Measurements from ENCODE around the gene SUSD2. TPM values are rescaled to one million over a fixed set of nuclear protein-coding genes. Genes with fewer than 3 reads are reported as not detected.

Gene SUSD2
- total RNA-seq, 1 donor from 2014 or later = 0.23 TPM

DNA sequence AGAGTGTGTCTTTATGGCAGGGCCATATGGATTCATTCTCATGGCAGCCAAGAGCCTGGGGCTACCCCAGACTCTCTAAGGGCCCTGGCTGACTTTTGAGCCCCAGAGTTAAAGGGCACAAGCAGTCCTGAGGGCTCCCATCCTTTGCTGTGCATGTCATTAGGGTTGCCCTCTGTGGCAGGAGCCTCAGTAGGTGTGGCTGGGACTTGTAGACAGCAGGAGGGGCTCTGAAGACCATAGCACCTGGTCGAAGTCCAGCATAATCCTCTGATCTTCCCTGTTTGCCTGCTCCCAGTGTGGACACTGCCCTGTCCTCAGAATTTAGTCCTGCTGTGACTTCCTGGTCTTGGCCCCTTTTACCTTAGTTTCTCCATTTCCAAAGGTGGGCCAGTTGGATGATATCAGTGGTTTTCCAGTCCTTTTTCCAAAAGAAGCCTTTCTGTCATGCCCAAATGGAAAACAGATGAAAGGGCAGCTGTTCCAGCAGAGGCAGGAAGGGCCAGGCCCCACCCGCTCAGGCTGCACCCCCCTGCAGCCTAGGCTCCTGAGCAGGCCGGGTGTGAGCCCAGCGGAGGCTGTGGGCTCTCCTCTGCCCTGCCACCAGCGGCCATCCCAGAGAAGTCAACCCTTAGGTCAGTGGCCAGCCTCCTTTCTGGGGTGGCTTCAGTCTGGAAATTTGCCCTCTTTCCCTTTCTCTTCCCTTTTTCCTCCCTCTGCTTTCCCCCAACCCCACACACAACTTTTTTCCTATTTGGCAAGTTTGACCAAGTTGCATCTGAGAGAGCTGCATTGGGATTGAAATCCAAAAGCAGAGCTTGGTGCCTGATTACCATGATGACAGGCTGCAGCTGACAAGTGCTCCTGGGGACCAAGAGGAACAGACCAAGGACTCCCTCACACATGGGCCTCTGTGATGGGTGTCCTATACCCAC, 32.8 kb upstream of the SUSD2 start:
- no peak for DNase-seq (ENCODE audit: extremely low read depth, low read depth, low spot score)

DNA sequence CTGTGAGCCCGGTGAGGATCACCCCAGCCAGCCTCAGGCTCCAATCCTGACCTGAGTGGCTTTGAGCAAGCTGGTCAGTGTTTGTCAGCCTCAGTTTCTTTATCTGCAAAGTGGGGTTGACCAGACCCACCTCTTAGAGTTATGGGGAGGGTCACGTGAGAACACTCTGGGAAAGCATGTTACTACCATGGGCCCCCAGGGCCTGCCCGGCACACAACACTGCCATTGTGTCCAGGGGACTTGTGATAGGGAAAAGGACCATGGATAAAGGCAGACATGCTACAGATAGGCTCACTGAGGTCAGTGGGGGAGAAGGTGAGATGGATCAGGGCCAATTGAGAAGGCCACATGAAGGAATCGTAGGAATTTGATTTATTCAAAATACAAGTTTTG, 32.1 kb upstream of the SUSD2 start:
- no peak for DNase-seq (ENCODE audit: extremely low read depth, low read depth, low spot score)

DNA sequence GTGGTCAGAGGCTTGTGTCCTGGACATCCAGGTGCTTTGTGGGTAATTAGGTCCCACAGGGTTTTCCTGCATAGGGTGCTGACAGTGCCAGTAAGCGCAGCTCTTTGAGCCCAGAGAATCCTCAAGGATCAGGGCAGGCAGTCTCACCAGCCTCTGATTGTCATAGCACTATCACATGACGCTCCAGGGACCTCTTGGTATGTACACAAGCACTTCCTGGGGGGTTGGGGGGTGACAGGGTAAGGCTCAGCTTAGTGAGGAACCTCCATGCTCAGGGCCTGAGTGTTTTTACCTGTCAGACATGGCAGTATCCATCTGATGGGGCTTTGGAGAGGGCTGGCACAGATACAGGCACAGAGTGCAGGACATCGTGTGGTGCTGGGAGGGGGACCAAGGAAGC, 27.9 kb upstream of the SUSD2 start:
- DNase-seq (ENCODE audit: extremely low read depth, low read depth, low spot score) = no peak

DNA sequence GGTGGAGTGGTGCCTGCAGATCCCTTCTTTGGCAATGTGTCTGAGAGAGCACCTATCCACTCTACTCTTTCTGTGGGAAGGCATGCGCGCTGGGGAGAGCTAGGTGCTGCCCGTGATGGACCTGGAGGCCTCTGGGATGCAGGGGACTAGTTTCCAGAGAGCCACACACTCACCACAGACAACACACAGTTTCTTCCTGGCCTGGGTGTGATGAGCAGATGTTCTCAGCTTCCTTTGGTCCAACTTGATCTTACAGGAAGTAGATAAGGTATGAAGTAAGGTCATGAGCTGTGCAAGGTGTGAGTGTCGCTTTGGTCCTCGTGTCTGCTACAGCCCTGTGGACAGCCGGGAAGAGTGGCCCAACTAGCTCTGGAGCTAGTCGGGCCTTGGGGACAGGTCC, 27.3 kb upstream of the SUSD2 start:
- DNase-seq (ENCODE audit: extremely low read depth, low read depth, low spot score) = no peak

DNA sequence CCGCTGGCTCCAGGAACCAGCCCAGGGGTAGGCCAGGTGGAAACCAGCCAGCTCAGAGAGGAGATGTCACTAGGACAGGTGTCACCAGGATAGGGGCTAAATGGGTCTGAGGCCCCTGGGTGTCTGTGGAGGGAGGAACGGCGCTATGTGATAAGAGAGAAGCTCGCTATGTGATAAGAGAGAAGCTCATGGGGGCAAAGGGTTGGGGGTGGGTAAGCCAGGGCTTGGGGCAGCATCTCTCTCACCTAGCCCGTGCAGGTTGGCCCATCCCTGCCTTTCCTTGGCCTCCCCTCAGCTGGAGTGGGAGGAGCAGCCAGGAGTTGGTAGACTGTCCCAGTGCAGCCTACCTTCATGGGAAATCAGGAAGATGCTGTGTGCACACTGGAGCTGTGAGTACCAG, 26.5 kb upstream of the SUSD2 start:
- no peak for DNase-seq (ENCODE audit: extremely low read depth, low read depth, low spot score)

DNA sequence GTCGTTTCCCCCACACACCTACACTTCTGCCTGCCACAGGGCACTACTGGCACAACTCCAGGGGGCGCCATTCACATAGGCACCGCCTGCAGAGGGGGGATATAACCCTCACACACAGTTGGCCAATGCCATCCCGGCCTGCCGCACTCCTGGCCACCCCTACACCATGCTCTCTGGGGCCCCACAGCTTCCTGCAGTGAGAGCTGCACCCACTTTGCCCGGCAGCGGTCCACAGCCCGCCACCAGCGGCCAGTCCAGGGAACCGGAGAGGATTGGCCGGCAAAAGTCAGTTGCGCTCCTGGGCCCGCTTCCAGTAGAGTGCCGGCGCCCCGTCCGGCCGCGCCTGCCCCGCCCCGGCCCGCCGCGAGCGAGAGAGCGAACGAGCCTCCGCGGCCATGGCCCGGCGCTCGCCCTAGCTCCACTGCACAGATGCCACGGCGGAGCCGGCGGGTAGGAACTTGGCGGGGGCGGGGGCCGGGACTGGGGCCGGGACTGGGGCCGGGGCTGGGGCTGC, 25.6 kb upstream of the SUSD2 start:
- no peak for DNase-seq (ENCODE audit: extremely low read depth, low read depth, low spot score)

DNA sequence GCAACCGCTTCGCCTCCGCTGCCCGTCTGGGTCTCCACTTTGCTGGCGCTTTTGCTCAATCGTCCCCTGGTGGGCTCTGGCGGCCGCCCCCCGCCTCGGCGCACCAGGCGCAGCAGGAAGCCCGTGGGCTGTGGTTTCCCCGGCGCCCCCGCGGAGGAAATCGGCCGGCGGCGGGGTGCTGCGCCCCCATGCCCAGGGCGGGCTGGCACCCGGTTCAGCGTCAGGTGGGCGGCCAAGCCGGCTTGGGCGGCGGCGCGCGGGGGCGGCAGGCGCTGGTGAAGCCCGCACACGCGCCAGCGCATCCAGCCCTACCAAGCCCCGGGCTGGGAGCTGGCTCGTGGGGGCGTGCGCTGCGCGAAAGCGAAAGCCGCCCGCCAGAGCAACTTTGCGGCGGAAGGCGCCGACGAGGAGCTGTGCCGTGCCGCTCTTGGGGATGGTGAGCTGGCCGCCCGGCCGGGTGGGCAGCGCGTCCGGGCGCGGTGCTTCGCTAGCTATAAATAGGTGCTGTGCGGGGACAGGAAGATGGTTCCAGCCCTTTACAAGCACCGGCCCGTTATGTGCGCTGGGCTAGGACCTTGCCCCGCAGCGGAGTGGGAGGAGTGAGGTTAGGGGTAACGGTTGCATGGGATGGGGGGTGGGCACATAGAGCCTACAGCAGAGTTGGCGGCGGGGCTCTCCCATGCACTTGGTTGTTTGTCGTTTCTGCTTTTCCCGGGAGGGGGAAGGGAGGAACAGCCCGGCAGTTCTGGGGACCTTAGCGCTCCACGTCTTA, 25.0 kb upstream of the SUSD2 start:
- DNase-seq (ENCODE audit: extremely low read depth, low read depth, low spot score) = no peak

DNA sequence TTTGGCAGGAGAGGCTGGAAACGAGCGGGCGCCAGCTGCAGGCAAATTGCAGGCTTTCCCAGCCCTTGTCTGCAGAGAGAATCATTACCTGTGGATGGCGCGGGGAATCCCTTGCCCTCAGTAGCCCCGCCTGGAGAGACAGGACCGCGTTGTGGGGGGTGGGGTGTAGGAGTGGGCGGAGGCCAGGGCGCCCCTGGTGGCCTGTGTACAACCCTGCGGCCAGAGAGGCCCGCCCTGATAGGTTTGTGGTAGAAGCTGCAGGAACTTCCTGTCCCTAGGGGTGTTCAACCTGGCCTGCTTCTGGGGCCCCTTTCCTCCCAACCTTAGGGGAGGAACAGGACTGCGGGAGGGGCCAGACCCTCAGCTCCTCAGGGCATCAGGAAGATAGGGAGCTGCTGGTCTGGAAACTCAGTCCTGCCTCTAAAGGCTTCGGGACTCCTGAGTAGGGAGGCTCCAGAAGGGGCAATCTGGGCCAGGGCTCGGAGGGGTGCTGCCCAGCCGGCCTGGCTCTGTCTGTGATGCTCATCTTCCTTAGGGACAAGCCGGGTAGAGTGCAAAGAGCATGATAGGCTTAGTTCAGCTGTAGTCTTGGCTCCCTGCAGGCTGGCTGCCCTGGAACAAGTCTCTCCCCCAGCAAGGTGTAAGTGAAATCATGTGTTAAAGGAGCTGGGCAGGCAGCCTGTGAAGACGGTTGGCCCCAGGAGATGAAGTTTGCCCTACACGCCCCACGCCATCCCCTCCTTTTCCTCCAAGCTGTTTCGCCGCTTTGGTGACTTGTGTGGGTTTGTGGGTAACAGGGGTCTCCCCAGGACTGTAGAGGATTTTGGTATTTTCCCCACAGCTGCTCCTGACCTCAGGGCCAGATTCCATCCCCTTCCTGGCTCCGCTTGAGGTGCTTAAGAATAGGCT, 24.1 kb upstream of the SUSD2 start:
- no peak for DNase-seq (ENCODE audit: extremely low read depth, low read depth, low spot score)

DNA sequence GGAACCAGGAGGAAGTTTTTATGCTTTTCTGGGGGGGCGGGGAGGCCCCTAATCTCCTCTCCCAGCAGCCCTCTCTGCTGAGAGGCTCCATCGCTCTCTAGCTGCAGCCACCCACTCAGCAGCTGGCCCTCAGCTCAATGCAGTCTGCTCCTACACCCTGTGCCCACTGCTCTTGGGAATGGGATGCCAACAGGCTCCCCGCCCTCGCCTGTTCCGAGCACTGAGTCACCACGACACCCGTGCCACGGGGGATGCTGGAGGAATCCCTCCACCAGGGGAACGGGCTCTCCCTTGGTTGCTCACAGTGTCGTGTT, 23.5 kb upstream of the SUSD2 start:
- DNase-seq (ENCODE audit: extremely low read depth, low read depth, low spot score) = no peak

DNA sequence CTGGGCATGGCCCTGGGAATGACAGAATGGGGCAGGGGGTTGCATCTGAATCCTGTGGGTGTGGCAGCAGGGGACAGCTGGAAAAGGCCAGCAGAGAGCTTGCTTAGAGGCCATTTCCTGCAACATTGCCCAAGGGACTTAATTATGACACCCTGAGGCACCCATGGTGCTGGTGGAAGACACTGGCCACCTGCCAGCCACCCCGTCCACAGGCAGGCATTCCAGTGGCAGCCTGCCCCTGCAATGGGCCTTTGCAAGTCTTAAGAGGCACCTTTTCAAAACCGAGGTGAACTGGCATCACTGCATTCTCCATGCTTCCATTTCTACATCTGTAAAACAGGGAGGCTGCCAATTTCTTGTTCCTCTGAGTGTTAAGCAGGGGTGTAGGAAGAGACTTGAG, 21.6 kb upstream of the SUSD2 start:
- DNase-seq (ENCODE audit: extremely low read depth, low read depth, low spot score) = no peak

DNA sequence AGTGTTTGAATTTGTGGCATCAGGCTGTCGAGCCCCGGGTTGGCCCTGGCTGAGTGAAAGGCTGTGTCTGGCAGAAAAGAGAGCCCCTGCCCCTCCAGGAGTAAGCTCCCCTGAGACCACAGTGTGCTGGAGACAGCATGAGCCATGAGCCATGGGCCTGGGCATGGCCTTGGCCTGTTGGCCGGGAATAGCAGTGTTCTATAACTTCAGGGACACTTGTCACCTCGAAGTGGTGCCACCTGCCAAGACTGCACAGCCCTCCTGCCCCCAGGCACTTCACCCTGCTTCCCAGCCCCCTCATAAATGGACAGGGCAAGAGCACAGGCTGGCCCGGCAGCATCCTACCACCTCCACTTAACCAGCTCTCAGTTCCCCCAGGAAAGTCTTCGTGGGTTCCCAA, 20.7 kb upstream of the SUSD2 start:
- DNase-seq (ENCODE audit: extremely low read depth, low read depth, low spot score) = no peak

DNA sequence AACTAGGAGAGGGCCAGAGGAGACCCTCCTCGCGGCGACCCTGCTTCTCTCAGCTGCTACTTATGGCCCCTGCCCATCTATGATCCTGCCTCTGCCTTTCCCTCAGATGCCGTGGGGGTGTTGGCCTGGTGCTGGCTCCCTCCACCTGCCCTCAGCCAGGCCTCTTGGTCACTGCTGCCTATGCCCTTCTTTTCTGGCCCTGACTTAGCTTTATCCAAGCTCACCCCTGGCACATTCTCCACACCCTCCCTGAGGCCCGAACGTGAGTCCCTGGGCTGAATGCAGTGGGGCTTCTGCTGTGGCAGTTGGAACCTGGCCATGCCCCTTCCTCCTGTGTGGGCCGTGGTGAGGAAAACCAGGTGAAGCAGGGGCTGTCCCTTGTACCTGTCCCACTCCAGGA, 19.8 kb upstream of the SUSD2 start:
- no peak for DNase-seq (ENCODE audit: extremely low read depth, low read depth, low spot score)

DNA sequence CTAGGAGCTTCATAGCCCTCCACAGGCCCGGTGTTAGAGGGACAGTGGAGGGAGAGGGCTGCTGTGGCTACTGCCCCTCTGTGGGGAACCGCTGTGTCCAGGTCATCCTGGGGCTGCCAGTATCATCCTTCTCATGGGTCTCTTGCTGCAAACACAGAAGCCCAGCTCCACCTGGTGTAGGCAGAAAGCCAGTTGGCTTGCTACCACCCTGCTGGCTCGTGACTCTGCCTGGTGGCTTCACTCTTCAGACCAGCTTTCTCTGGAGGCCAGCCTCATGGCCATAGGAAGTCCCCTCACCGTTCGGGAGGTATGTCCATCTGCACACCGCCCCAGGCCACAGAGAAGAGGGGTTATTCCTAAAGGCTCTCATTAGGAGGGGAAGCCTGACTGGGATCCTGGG, 19.4 kb upstream of the SUSD2 start:
- DNase-seq (ENCODE audit: extremely low read depth, low read depth, low spot score) = no peak

DNA sequence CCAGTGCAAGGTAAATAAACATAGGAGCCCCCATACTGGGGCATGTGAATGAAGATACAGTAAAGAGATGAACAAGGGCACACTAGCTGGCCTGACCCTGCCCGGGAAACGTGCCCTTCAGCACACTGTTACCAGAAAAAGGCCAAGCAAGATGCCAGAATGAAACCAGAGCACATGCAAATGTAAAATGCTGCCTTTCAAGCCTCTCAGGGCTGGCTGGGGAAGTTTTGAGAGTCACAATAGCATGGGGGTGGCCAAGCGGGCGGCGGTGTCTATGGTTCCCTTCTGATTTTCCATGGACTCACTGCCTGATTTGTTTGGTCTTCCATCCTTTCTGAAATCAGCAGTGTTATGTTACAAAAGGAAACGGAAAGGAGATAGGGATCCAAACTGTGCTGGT, 18.9 kb upstream of the SUSD2 start:
- no peak for DNase-seq (ENCODE audit: extremely low read depth, low read depth, low spot score)

DNA sequence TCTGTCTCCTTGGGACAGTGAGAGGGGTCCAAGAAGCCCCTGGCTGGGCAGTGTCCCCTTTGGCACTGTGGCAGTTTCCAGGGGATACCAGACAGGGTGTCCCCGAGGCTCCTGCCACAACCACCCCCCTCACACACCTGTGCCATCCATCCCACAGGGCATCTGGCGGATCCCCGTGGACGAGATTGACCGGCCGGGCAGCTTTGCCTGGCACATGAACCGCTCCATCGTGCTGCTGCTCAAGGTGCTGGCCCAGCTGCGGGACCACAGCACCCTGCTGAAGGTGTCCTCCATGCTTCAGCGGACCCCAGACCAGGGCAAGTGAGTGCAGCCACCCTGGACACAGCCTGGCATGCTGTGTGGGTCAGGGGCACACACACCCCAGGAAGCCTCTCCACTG, 17.0 kb upstream of the SUSD2 start:
- DNase-seq (ENCODE audit: extremely low read depth, low read depth, low spot score) = no peak

DNA sequence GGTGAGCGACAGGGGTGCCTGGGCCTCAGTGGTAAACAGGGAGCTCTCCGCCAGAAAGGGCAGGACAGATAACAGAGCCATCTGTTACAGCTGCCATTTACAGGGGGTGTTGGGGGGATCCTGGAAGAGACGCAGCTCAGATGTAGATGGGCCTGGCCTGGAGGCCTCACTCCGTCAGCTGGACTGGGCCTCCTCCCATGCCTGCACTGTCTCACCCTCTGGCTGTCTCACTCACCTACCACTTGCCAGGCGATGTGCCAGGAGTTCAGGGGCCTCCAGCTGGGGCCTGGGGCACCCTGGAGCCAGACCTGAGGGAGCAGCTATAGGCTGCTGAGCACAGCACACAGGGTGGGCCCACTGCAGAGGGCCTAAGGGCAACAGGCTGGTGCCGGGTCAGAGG, 16.3 kb upstream of the SUSD2 start:
- DNase-seq (ENCODE audit: extremely low read depth, low read depth, low spot score) = no peak

DNA sequence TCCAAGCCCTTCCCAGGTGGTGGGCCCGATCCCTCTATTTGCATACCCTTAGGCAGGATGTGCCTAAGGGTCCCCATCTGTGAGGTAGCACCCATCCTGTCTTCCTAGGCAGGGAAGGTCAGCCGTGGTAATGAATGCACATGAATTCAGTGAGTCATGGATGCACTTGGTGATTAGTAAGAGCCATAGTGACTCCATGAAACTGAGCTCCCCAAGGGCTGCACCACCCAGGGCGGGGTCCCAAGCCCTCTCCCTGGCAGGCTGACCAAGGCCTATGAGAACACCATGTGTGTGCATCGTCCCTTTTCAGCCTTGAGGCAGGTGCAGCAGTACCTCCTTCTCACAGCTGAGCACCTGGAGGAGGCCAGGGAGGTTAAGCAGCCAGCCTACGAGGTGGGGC, 15.6 kb upstream of the SUSD2 start:
- DNase-seq (ENCODE audit: extremely low read depth, low read depth, low spot score) = no peak

DNA sequence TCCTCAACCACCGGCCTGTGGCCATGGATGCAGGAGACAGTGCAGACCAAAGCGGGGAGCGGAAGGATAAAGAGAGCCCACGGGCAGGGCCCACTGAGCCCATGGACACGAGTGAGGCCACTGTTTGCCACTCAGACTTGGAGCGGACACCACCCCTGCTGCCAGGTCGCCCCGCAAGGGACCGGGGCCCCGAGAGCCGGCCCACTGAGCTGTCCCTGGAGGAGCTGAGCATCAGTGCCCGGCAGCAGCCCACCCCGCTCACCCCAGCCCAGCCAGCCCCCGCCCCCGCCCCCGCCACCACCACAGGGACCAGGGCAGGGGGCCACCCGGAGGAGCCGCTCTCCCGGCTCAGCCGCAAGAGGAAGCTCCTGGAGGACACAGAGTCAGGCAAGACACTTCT, 14.5 kb upstream of the SUSD2 start:
- DNase-seq (ENCODE audit: extremely low read depth, low read depth, low spot score) = no peak

DNA sequence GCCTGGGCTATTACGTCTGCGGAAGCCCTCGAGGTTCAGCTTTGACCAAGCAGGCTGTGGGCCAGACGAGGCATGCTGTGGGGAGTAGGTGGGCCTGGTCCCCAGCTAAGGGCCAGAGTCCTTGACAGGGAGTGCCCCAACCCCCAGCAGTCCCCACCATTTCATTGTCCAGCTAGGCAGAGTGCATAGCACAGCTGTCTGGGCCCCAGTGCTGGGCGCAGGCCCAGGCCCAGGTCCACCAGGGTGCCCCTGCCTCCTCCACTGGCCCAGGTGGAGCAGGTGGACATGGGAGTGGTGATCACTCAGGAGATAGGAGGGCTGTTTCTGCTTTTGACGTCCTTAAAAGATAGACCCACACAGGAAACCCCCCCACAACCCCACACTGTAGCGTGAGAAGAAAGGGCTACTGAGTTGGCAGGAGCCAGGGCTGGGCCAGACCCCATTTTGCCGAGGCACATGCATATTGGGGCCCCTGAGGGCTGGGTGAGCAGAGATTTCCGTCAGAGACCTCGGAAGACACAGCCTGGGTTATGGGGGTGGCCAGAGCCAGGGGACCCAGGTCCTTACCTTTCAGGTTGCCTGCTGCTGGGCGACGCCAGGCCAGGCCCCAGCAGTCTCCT, 11.7 kb upstream of the SUSD2 start:
- no peak for DNase-seq (ENCODE audit: extremely low read depth, low read depth, low spot score)

DNA sequence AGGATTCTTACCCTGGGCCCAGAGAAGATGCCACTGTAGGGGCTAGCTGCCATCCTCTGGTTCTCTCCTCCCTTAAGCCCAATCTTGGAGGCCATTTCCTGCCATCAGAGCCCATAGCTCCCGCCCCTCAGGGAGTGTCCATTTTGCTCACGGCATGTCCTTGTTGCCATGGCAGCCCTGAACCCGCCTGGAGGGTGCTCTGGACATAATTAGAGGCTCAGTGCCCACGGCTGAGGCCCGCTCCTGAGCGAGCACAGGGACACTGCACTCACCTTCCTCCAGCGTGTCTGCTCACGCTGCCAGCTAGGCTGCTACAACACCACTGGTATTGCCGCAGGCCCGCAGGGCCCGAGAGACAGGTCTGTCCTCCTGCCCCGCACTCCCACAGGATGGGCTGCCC, 11.1 kb upstream of the SUSD2 start:
- DNase-seq (ENCODE audit: extremely low read depth, low read depth, low spot score) = no peak

DNA sequence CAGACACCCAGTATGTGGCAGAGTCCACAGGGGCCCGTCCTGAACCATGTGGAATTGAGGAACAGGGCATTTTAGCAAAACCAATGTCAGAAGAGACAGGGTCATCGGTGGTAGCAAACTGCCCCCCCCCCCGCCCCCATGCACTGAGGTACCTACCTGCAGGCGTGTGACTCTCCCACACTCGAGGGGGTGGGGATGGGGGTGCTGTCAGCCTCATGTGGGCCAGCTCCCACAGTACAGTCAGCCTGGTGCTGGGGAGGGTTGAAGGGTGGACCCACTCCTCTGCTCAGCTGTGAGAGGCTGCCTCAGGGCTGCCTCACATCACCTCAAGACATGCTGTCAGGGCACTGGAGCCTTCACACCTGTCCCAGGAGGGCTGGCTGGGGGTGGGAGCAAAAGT, 10.7 kb upstream of the SUSD2 start:
- no peak for DNase-seq (ENCODE audit: extremely low read depth, low read depth, low spot score)

Data from glomerular endothelial cell (primary cell).